Stimulated activated CD8-positive, alpha-beta memory T cell treated with anti-CD3 and anti-CD28 coated beads, Interleukin-4, amount 100 ng/mL, for 4 hours (primary cell): ENCODE results near the gene FANCC.
"Not testable (repeated sequence)": the region's sequence is repeated elsewhere in the genome, so short reads cannot be mapped to it uniquely, and the experiment has no call there.

Experiments used
- DNase-seq, 2 donors: peaks; one replicate each; pipeline ENCODE4 v3.0.0-alpha.2; 2020; ENCODE audit warnings: low read depth in 2 of 2, low spot score in 1 of 2

FANCC gene

GRCh38 chr9:95330720-95331404 is 13.4 kb upstream of the FANCC start:
- no peak for DNase-seq

- not testable (repeated sequence) for DNase-seq
Measured at GRCh38 chr9:95329061-95329460, 11.6 kb upstream of the FANCC start.

DNA sequence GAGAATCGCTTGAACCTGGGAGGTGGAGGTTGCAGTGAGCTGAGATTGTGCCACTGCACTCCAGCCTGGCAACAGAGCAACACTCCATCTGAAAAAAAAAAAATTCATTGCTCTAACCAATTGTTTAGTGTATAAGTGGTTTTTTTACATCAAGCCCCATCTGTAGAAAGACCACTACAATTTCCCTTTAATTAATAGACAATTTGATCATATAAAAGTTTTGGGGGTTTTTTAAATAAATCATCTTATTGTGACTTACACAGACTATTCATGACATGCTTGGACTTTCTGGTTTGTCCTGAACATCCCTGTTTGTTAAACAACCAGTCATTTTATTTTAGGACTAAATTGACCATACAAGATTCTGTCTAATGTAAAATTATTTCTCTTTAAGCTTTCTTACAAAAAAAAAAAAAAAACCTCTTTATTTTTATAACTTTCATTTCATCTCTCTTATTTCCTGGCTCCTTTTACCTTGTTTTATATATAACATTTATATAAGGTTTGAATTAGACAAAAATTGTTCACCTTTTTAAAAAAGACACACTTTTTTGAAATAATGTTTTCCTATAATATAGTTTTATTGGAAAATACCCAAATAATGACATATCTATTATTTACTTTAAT is 9.8 kb upstream of the FANCC start:
- DNase-seq = no peak

DNA sequence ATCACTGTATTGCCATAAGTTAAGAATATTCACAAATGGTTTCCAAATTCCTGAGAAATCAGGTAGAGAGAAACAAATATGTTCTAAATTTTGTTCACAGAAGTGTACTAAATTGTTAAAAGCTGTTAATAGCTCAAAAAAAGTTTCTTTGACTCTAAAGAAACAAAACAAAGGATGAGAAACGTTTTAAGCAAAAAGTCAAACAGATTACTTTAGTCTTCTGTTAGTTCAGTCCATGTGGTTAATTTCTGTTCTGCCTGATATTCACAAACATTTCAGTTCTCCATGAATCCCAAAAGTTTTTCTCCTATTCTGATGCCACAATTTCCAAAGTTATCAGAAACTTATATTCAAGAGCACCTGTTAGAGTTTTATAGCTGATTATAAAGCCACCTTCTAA is 7.7 kb upstream of the FANCC start:
- no peak for DNase-seq

DNA sequence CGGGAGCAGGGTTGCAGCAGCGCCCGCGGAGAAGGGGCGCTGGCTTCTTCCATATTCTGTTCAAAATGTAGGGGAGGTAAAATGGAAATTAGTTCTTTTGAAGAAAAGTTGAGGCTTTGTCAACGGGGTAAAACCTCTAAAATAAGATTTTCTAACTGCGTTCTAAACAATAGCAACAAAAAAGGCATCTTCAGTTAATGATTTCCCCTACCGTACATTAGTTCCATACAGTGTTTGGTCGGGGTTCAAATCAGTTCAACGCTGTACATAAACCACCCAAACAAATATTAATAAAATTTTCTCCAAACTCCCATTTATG is 343 bp upstream of the FANCC start:
- no peak for DNase-seq

- DNase-seq = peak in 1 of 2 donors; percentile 10
Measured at GRCh38 chr9:95316794-95317118, 753 bp downstream of the FANCC start.

DNA sequence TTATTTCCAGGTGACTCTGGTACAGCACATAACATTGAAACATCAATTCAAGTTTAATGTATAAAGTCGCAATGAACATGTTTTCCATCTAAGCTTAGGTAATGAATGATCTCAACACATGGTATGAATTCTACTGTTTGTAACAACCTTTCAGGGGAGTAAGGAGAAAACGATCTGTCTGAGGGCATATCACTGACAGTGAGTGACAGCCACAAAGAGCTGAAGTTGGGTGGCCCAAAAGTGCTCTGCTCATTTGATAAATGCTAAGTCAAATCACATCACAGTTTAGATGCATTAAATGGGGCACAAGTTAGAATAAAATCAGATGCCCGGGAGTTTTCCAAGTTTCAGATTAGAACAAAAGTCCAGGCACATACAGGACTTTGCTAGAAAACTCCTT is 1.2 kb downstream of the FANCC start:
- no peak for DNase-seq

GRCh38 chr9:95315108-95315746 is 2.3 kb downstream of the FANCC start:
- DNase-seq = no peak

- DNase-seq = no peak
Measured at GRCh38 chr9:95313010-95313498, 4.5 kb downstream of the FANCC start.

DNA sequence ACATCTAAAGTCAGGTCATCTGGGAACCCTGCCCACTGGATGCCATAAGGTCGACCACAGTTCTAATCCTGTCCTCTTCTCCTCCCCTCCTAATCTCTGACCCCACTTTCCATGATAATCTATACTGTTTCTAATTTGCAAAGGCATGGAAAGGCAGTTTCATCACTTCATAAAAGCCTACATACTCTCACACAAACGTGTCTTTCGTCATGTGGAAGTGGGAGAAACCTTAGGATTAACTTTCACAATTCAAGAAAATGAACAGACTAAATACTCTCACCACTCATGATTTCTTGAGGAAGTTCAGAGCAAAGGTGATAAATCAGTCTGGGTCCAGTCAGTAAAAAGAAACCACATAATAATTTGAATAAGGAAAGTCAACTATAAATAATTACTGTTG is 5.5 kb downstream of the FANCC start:
- no peak for DNase-seq

DNA sequence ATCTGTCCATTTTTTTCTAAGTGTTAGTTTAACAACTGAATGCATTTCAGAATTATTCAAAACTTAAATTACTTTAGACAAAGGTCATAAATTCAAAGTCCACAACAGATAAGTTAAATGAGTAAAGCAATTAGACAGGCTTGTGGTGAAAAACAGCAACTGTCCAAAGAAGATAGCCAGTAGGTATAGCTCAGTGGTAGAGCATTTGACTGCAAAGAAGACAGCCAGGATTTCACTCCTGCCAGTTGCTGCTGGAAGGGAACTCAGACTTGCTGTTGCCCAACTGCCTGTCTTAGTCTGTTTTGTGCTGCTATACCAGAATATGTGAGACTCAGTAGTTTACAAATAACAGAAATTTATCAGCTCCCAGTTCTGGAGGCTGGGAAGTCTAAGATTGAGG is 10.0 kb downstream of the FANCC start:
- no peak for DNase-seq

GRCh38 chr9:95306819-95307218 is 10.7 kb downstream of the FANCC start:
- no peak for DNase-seq

DNA sequence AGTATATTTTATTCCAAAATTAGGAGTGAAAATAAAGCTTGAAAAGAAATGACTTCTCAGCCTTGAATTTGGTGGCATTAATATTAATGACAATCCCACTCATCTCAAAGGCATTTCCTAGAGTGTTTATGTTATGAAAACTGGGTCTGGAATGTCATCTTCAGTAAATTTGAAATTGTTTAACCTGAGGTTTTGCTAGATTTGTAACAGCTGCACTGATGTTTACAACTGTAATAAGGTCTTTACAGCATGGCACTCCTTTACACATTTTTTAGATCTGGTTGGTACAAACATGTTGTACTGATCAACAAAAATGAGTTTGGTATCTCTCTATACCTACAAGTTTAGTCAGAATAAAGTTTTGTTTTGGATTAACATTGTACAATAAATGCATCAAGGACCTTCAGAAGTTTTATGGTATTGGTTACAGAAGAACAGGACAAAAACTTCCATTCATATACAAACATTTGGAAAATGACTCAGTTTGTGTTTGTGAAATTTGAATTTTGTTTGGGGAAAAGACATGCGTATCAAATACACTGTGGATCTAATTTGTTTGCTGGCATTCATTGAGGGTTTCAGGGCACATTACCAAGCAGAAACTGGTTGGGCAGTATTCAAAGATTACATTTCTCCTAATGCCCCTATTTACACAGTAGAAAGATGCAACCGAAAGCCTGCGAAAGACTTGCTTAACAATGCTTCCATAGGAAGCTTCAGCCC is 11.6 kb downstream of the FANCC start:
- DNase-seq = no peak

DNA sequence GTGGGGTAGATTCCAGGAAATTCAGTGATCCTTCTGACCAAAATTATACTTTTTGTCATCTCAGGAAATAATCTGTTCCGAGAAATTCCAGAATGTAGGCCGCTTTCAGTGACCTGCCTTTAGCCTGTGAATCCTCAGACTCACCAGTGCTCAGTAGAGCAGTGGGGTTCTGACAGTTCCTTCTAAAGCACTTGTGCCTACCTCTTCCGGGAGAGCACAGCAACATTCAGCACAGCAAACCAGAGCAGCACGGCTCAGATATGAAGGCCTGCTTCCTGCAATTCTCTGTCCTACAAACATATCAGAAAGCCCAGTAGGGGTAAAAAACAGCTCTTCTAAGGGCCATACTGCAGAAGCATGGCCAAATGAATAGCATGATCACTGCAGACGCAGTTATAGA is 15.0 kb downstream of the FANCC start:
- no peak for DNase-seq

GRCh38 chr9:95297760-95298159 is 19.7 kb downstream of the FANCC start:
- DNase-seq = no peak

- DNase-seq = no peak
Measured at GRCh38 chr9:95297316-95297715, 20.2 kb downstream of the FANCC start.

DNA sequence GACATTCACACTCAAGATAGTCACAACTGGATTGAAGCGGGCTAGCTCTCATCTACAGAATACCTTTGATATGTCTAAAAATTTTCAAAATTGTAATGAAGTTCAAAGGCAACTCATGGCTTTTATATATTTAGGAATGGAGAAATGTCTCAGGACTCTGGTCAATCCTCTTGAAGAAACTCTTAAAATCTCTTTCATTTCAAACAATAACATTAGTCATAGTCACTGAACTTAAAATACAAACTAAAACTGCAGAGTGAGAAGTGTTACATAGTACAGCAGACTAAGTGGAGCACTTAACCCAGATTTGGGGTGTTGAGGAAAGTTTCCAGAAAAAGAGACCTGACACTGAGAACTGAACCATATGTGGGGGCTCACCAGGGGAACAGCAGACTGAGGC is 20.7 kb downstream of the FANCC start:
- DNase-seq = no peak

GRCh38 chr9:95293296-95293695 is 24.2 kb downstream of the FANCC start:
- DNase-seq = not testable (repeated sequence)

DNA sequence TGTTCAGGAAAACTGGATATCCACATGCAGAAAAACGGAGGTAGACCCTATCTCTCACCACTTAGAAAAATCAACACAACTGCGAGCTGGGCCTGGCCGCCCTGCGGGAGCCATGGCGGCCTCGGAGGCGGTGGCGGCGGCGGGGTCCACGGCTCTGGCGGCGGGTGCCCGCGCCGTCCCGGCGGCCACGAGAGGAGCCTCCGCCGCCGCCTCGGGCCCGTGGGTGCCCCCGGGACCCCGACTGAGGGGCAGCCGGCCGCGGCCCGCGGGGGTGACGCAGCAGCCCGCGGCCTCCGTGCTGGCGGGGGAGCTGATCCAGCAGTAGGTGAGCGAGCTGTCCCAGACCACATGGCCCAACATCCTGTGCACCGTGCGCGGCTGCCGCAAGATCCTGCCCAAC is 25.3 kb downstream of the FANCC start:
- no peak for DNase-seq

GRCh38 chr9:95286151-95286550 is 31.4 kb downstream of the FANCC start:
- no peak for DNase-seq

- DNase-seq = no peak
Measured at GRCh38 chr9:95285307-95285706, 32.2 kb downstream of the FANCC start.
